Subcutaneous adipose tissue (tissue), 4 donors: ENCODE results near the gene POLR2E. TPM values are rescaled to one million over a fixed set of nuclear protein-coding genes. Genes with fewer than 3 reads are reported as not detected.

Experiments
- total RNA-seq, 4 donors: library from RNA; depleted of rRNA; stranded (reverse); fragments of >200 nt; gene quantifications; one replicate each; pipeline ENCODE4 v1.1.0, GENCODE V29; 2016
- TF ChIP-seq, protein P1 (sequence below): fragments of 450-650 bp; IDR thresholded peaks from one replicate; pipeline ENCODE4 v1.5.1; 2016; ENCODE audit warnings: low read depth, mild to moderate bottlenecking, control low read depth, antibody characterized with exemption, moderate library complexity

POLR2E gene
- total RNA-seq, 4 donors from 2014 or later: 81.8 to 302 (median 127) TPM

DNA sequence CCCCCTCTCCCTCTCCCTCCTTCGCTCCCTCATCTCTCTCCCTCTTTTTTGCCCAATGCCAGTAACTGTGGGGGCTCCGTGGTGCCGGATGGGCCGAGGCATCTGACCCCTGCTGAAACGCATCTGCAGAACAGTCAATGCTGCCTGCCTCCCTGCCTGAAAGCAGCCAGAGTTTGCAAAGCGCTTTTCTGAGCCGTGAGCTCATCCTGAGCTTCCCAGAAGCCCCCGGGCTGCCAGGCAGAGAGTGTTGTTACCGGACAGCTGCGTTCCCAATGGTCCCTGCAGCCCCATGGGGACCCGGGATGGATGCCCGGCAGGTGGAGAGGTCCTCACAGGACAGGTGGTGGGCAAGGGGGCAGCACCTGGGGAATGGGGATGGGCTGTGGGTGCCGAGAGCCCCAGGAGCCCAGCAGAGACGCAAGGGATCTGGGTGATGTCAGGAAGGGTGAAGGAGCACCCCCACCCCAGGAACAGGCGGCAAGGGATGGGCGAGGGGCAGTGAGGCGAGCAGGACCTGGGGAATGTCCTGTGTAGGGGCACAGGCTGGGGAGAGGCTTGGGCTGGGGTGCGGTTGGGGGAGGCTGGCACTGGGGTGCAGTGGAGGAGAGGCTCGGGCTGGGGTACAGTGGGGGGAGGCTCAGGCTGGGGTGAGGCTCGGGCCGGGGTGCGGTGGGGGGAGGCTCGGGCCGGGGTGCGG is 41.6 kb upstream of the POLR2E start:
- TF ChIP-seq, protein P1, sequence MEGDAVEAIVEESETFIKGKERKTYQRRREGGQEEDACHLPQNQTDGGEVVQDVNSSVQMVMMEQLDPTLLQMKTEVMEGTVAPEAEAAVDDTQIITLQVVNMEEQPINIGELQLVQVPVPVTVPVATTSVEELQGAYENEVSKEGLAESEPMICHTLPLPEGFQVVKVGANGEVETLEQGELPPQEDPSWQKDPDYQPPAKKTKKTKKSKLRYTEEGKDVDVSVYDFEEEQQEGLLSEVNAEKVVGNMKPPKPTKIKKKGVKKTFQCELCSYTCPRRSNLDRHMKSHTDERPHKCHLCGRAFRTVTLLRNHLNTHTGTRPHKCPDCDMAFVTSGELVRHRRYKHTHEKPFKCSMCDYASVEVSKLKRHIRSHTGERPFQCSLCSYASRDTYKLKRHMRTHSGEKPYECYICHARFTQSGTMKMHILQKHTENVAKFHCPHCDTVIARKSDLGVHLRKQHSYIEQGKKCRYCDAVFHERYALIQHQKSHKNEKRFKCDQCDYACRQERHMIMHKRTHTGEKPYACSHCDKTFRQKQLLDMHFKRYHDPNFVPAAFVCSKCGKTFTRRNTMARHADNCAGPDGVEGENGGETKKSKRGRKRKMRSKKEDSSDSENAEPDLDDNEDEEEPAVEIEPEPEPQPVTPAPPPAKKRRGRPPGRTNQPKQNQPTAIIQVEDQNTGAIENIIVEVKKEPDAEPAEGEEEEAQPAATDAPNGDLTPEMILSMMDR: no peak

DNA sequence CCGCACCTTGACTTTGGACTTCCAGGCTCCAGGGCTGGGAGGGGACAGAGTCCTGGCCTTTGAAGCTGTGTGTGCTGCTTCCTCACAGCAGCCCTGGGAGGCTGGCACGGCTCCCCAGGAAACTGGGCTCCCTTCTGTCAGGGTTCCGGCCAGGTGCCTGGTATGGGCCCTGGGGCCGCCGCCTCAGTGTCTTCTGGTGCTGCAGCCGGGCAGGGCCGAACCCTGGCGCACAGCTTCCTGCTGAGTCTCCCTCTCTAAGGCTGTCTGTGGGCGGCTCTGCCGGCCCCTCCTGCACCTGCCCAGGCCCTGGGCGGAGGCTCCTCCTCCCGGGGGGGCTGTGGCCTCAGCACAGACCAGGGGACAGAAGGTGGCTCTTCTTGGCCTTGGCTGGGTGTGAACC is 41.0 kb upstream of the POLR2E start:
- TF ChIP-seq, protein P1: no peak

DNA sequence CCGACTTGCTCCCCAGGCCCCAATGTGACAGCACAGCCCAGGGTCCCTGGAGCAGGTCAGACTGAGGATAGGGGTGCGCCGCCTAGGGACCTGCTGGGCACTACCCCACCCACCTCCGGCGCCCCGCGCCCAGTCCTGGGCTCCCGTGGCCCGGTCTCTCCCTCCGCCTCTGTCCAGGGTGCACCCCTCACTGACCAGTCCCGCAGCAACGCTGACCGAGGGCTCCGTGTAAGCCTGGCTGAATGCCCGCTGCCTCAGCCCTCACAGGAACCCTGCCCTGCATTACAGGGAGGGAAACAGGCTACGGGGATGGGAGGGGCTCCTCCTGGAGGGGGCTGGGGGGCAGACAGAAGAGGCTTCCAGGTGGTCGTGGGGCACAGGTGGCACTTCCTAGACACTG is 40.3 kb upstream of the POLR2E start:
- TF ChIP-seq, protein P1: no peak

DNA sequence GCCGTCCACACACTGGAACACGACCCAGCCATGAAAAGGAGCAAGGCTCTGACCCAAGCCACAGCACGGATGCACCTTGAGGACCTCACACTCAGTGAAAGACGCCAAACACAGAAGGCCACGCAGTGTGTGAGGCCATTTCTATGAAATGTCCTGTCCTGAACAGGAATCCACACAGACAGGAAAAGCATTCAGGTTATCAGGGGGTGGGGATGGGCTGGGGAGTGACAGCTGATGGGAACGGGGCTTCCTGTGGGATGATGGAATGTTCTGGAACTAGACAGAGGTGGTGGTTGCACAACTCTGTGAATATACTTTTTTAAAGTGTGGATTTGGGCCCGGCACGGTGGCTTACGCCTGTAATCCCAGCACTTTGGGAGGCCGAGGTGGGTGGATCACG is 39.3 kb upstream of the POLR2E start:
- TF ChIP-seq, protein P1: no peak

DNA sequence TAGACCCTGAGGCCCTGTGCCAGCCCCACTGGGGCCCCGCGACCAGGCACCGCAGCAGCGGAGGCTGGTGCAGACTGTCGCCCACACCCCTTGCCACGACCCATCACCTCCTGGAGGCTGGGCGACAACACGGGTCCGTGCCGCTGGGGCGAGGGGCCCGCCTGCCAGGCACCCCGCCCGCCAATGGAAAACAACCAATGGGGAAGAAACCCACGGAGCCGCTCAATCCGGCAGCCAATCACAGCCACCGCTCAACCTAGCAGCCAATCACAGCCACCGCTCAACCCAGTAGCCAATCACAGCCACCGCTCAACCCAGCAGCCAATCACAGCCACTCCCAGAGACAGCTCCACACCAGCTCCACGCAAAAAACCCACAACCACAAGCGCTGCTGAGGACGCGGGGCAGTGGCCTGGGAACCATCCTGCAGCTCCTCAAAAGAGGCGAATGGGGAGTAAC is 38.3 kb upstream of the POLR2E start:
- TF ChIP-seq, protein P1: no peak

DNA sequence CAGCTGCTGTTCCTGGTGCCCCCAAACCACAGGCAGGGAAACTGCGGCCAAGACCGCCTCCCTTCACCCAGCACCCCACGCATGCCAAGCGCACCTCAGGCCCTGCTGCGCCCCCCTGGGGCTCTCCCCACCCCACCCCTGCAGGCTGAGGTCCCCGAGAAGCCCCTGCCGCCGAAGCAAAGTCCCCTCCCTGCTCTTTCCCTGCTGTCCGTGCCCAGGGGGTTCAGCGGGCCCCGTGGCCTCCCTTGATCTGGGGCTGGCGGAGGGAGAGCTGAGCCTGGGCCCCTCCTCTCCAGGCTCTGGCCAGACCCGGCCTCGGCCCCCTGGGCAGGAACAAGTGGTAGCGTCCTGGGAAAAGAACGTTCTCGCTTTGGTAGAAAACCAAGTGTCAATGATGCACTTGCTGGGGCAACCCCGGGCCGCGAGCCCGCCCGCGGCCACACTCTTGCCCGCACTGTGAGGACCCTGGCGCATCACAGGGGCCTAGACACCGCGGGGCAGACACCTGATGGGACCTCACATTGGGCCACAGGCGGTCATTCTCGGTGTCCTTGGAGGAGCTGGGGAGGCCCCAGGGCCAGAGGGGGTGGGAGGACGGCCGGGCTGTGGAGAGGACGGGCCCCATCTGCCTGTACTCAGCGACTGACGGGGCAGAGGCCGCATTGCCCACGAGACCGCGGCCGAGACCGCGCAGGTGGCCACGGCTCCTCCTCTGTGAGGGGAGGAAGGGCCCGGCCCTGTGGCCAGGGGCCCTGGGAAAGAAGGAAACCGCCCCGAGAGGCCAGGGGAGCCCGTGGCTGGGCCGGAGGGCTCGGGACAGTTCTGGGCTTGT is 37.6 kb upstream of the POLR2E start:
- TF ChIP-seq, protein P1: no peak
